Neural cell (in vitro differentiated cells): ENCODE measurements around the gene KCNAB1.

Source experiments
- CTCF ChIP-seq: fragments of 450-650 bp; IDR thresholded peaks from 2 replicates; pipeline ENCODE4 v1.5.1; 2014; ENCODE audit warnings: antibody characterized with exemption, mild to moderate bottlenecking, moderate library complexity; ENCODE audit not compliant: poor library complexity, severe bottlenecking
- EP300 ChIP-seq: fragments of 450-650 bp; conservative IDR thresholded peaks from 2 replicates; pipeline ENCODE4 v1.6.1; 2014; ENCODE audit warnings: antibody characterized with exemption, mild to moderate bottlenecking, moderate library complexity; ENCODE audit not compliant: poor library complexity, severe bottlenecking
- EZH2 ChIP-seq: fragments of 200-600, 300-800 bp; shearing (Covaris generic), sonication (generic); IDR thresholded peaks from 2 replicates; pipeline ENCODE4 v1.6.1; 2014; ENCODE audit warnings: antibody characterized with exemption, low read length, borderline replicate concordance, mild to moderate bottlenecking; ENCODE audit not compliant: insufficient read depth, poor library complexity, severe bottlenecking
- POLR2AphosphoS5 ChIP-seq: IDR thresholded peaks from 2 replicates; pipeline ENCODE4 v1.6.1; 2012
- RAD21 ChIP-seq: fragments of 450-650 bp; conservative IDR thresholded peaks from 2 replicates; pipeline ENCODE4 v1.6.1; 2014; ENCODE audit warnings: antibody characterized with exemption, mild to moderate bottlenecking, moderate library complexity
- REST ChIP-seq: IDR thresholded peaks from 2 replicates; pipeline ENCODE4 v1.6.1; 2012; ENCODE audit warnings: borderline replicate concordance
- SMC3 ChIP-seq: fragments of 450-650 bp; conservative IDR thresholded peaks from 2 replicates; pipeline ENCODE4 v1.6.1; 2014; ENCODE audit warnings: antibody characterized with exemption, mild to moderate bottlenecking, moderate library complexity; ENCODE audit not compliant: poor library complexity
- TAF1 ChIP-seq: IDR thresholded peaks from 2 replicates; pipeline ENCODE4 v1.6.1; 2012; ENCODE audit warnings: low read depth

- no peak for TF ChIP-seq CTCF
- TF ChIP-seq POLR2AphosphoS5 = no peak
- no peak for TF ChIP-seq EZH2
- no peak for TF ChIP-seq TAF1
- TF ChIP-seq EP300 = no peak
- no peak for TF ChIP-seq RAD21
- no peak for TF ChIP-seq SMC3
- TF ChIP-seq REST = no peak
Measured at GRCh38 chr3:156478891-156479290, 358.5 kb downstream of the KCNAB1 start.
